Measurements from ENCODE around the gene GNG2. TPM values are rescaled to one million over a fixed set of nuclear protein-coding genes. Genes with fewer than 3 reads are reported as not detected.

Gene GNG2
- total and polyA plus RNA-seq, 2 experiments from 2014 or later, result 5.0 to 13.7 TPM

GRCh38 chr14:51879170-51879569 lies 18.8 kb downstream of the GNG2 start:
- peaks cover 2% of the 10 kb centered on the region for H3K79me2 ChIP-seq
- no peak overlapping the region for H3K4me2 ChIP-seq
- no peak for DNase-seq (ENCODE audit: low spot score)
- peaks cover 7% of the 10 kb centered on the region for H3K4me1 ChIP-seq (ENCODE audit: insufficient read depth)
- no peak overlapping the region for H3K4me3 ChIP-seq
- H4K20me1 ChIP-seq (ENCODE audit: insufficient read depth, poor library complexity, severe bottlenecking), result peaks cover 4% of the 10 kb centered on the region
- TF ChIP-seq, protein P1, sequence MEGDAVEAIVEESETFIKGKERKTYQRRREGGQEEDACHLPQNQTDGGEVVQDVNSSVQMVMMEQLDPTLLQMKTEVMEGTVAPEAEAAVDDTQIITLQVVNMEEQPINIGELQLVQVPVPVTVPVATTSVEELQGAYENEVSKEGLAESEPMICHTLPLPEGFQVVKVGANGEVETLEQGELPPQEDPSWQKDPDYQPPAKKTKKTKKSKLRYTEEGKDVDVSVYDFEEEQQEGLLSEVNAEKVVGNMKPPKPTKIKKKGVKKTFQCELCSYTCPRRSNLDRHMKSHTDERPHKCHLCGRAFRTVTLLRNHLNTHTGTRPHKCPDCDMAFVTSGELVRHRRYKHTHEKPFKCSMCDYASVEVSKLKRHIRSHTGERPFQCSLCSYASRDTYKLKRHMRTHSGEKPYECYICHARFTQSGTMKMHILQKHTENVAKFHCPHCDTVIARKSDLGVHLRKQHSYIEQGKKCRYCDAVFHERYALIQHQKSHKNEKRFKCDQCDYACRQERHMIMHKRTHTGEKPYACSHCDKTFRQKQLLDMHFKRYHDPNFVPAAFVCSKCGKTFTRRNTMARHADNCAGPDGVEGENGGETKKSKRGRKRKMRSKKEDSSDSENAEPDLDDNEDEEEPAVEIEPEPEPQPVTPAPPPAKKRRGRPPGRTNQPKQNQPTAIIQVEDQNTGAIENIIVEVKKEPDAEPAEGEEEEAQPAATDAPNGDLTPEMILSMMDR (IDR thresholded peaks at IDR 0.05; ENCODE audit: poor library complexity), result no peak
- no peak for TF ChIP-seq EZH2 (IDR thresholded peaks at IDR 0.05; ENCODE audit: borderline replicate concordance)
- no peak for TF ChIP-seq EZH2phosphoT487 (IDR thresholded peaks at IDR 0.05; ENCODE audit: low read depth, severe bottlenecking, unreplicated experiment)
- H3K27ac ChIP-seq, result no peak overlapping the region
- no peaks in the 10 kb centered on the region for H3K9me2 ChIP-seq (replicated peaks; ENCODE audit: insufficient read depth)
- WGBS (ENCODE audit: low lambda C conversion rate, missing lambda C conversion rate), result 97% methylated on average over 1 of the region's 1 CpG
- H3K27me3 ChIP-seq, result no peaks in the 10 kb centered on the region
- no peak overlapping the region for H2AFZ ChIP-seq
- no peaks in the 10 kb centered on the region for H3K9me3 ChIP-seq (ENCODE audit: low read depth)
- H3K36me3 ChIP-seq (replicated peaks; ENCODE audit: insufficient read depth, low read depth), result no peaks in the 10 kb centered on the region

DNA sequence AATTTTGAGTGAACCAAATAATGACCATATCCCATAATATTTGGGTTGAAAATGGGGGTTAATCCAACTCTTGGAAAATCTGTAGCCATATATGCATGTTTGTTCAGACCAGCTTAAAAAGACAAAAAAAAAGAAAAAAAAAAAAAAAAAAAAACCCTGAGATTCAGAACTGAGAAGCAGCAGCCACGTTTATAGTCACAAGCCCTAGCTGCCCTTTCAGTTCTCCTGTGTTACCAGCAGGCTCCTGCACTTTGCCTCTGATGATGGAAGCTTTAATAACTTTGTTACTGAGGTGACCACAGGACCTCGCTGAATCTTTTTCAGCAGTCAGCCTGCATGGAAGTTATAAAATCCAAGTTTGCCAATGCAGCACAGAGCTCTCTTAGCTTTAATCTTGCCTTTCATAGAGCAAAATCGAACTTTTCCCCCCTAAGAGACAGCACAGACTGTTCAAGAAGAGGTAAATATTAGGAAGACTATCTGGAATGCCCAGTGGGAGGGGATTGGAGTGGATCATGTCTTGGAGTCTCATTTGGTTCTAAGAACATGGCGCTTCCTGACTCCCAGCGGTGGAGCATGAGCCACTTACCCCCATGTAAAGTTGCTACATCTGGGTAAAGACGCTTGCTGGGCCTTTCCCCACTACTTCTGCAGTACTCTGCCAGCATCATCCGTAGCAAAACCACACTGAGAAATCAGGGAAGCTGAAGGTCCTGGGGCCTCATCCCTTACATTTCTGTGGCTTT lies 20.6 kb downstream of the GNG2 start:
- H3K9me3 ChIP-seq (ENCODE audit: low read depth), result no peaks in the 10 kb centered on the region
- DNase-seq (ENCODE audit: low spot score), result no peak
- H3K4me2 ChIP-seq, result no peak overlapping the region
- no peaks in the 10 kb centered on the region for H3K27me3 ChIP-seq
- H4K20me1 ChIP-seq (ENCODE audit: insufficient read depth, poor library complexity, severe bottlenecking), result peaks cover 4% of the 10 kb centered on the region
- H3K4me3 ChIP-seq, result no peak overlapping the region
- peaks cover 8% of the 10 kb centered on the region for H3K4me1 ChIP-seq (ENCODE audit: insufficient read depth)
- no peak overlapping the region for H3K27ac ChIP-seq
- H3K36me3 ChIP-seq (replicated peaks; ENCODE audit: insufficient read depth, low read depth), result no peaks in the 10 kb centered on the region
- no peaks in the 10 kb centered on the region for H3K79me2 ChIP-seq
- H2AFZ ChIP-seq, result no peak overlapping the region
- TF ChIP-seq, protein P1 (IDR thresholded peaks at IDR 0.05; ENCODE audit: poor library complexity), result no peak
- TF ChIP-seq EZH2phosphoT487 (IDR thresholded peaks at IDR 0.05; ENCODE audit: low read depth, severe bottlenecking, unreplicated experiment), result no peak
- TF ChIP-seq EZH2 (IDR thresholded peaks at IDR 0.05; ENCODE audit: borderline replicate concordance), result no peak
- H3K9me2 ChIP-seq (replicated peaks; ENCODE audit: insufficient read depth), result no peaks in the 10 kb centered on the region
- WGBS (ENCODE audit: low lambda C conversion rate, missing lambda C conversion rate), result 81% methylated on average over 7 of the region's 7 CpGs

DNA sequence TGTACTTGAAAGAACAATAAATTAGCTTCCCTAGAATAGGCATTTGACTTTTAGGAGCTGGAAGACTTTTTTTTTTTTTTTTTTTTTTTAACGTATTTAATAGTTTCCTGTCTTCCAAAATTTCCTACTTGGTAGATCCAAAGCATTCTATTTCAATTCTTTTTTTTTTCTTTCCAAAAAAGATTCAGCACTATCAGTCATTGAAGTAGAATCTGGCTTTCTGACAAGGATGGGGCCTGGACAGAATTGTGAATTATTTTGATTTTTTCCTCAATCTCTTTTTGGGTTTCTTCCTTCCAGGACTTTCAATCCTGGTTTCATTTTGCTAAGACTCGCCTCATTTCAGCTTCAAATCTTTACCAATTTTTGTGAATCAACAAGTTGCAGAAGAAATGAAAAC lies 21.2 kb downstream of the GNG2 start:
- peaks cover 8% of the 10 kb centered on the region for H3K4me1 ChIP-seq (ENCODE audit: insufficient read depth)
- peaks cover 4% of the 10 kb centered on the region for H4K20me1 ChIP-seq (ENCODE audit: insufficient read depth, poor library complexity, severe bottlenecking)
- no peak overlapping the region for H3K27ac ChIP-seq
- DNase-seq (ENCODE audit: low spot score), result no peak
- no peak overlapping the region for H2AFZ ChIP-seq
- no peaks in the 10 kb centered on the region for H3K36me3 ChIP-seq (replicated peaks; ENCODE audit: insufficient read depth, low read depth)
- H3K79me2 ChIP-seq, result no peaks in the 10 kb centered on the region
- H3K9me2 ChIP-seq (replicated peaks; ENCODE audit: insufficient read depth), result no peaks in the 10 kb centered on the region
- no peaks in the 10 kb centered on the region for H3K27me3 ChIP-seq
- no peak overlapping the region for H3K4me2 ChIP-seq
- no peak for TF ChIP-seq EZH2 (IDR thresholded peaks at IDR 0.05; ENCODE audit: borderline replicate concordance)
- no peak overlapping the region for H3K4me3 ChIP-seq
- WGBS (ENCODE audit: low lambda C conversion rate, missing lambda C conversion rate), result 79% methylated on average over 2 of the region's 2 CpGs
- H3K9me3 ChIP-seq (ENCODE audit: low read depth), result no peaks in the 10 kb centered on the region

- H3K4me3 ChIP-seq, result no peak overlapping the region
- peaks cover 8% of the 10 kb centered on the region for H3K4me1 ChIP-seq (ENCODE audit: insufficient read depth)
- no peaks in the 10 kb centered on the region for H3K9me3 ChIP-seq (ENCODE audit: low read depth)
- no peak overlapping the region for H3K27ac ChIP-seq
- peaks cover 4% of the 10 kb centered on the region for H4K20me1 ChIP-seq (ENCODE audit: insufficient read depth, poor library complexity, severe bottlenecking)
- no peaks in the 10 kb centered on the region for H3K36me3 ChIP-seq (replicated peaks; ENCODE audit: insufficient read depth, low read depth)
- no peaks in the 10 kb centered on the region for H3K79me2 ChIP-seq
- H3K27me3 ChIP-seq, result no peaks in the 10 kb centered on the region
- 76% methylated on average over 2 of the region's 2 CpGs for WGBS (ENCODE audit: low lambda C conversion rate, missing lambda C conversion rate)
- H3K9me2 ChIP-seq (replicated peaks; ENCODE audit: insufficient read depth), result no peaks in the 10 kb centered on the region
- TF ChIP-seq, protein P1 (IDR thresholded peaks at IDR 0.05; ENCODE audit: poor library complexity), result no peak
- TF ChIP-seq EZH2phosphoT487 (IDR thresholded peaks at IDR 0.05; ENCODE audit: low read depth, severe bottlenecking, unreplicated experiment), result no peak
- TF ChIP-seq EZH2 (IDR thresholded peaks at IDR 0.05; ENCODE audit: borderline replicate concordance), result no peak
- no peak overlapping the region for H2AFZ ChIP-seq
- DNase-seq (ENCODE audit: low spot score), result no peak
- no peak overlapping the region for H3K4me2 ChIP-seq
Measured at GRCh38 chr14:51883232-51883631, 22.8 kb downstream of the GNG2 start.

All from hepatocyte (in vitro differentiated cells).